ENCODE data around the gene RAE1. TPM values are rescaled to one million over a fixed set of nuclear protein-coding genes. Genes with fewer than 3 reads are reported as not detected.
A peak's percentile ranks its signal among the peaks of the same experiment; 100 is the strongest.

Gene RAE1
- total RNA-seq, 2 experiments from 2014 or later = 35.0 to 37.2 TPM

GRCh38 chr20:57384953-57385761, 34.1 kb downstream of the RAE1 start:
- H3K27me3 Mint-ChIP-seq (ENCODE audit: low read depth) = no peaks in the 10 kb centered on the region
- DNase-seq = no peak
- H3K9me3 Mint-ChIP-seq (ENCODE audit: insufficient read depth) = no peaks in the 10 kb centered on the region
- no peak for ATAC-seq
- ChIA-PET POLR2A (interaction anchor here (1.3 kb wide), 1 partner anchor 13 kb away, joined by 5 read pairs; no protein-coding TSS in a partner anchor), CTCF (interaction anchor here (0.7 to 1.7 kb wide), 3 partner anchors 13 to 113 kb away, joined by 3 to 5 read pairs (median 4); no protein-coding TSS in a partner anchor)
- peaks cover 2% of the 10 kb centered on the region for H3K36me3 Mint-ChIP-seq (ENCODE audit: low read depth)
- H3K4me1 Mint-ChIP-seq (ENCODE audit: low read depth) = peaks cover 32% of the 10 kb centered on the region
- H3K27ac Mint-ChIP-seq = no peak overlapping the region
- H3K4me3 Mint-ChIP-seq = no peak overlapping the region

- Mint-ChIP-seq H3K36me3 (ENCODE audit: low read depth) (peaks cover 2% of the 10 kb centered on the region), H3K4me1 (ENCODE audit: low read depth) (peaks cover 38% of the 10 kb centered on the region), H3K9me3 (ENCODE audit: insufficient read depth) (no peaks in the 10 kb centered on the region), H3K27ac (no peak overlapping the region), H3K4me3 (no peak overlapping the region), H3K27me3 (ENCODE audit: low read depth) (no peaks in the 10 kb centered on the region)
- DNase-seq (no peak), ATAC-seq (no peak)
- ChIA-PET POLR2A (interaction anchor here (1.3 kb wide), 1 partner anchor 12 kb away, joined by 5 read pairs; no protein-coding TSS in a partner anchor), CTCF (interaction anchor here (0.7 to 1.7 kb wide), 3 partner anchors 12 to 112 kb away, joined by 3 to 5 read pairs (median 4); no protein-coding TSS in a partner anchor)
These were observed 34.9 kb downstream of the RAE1 start for GRCh38 chr20:57385940-57386339.

DNA sequence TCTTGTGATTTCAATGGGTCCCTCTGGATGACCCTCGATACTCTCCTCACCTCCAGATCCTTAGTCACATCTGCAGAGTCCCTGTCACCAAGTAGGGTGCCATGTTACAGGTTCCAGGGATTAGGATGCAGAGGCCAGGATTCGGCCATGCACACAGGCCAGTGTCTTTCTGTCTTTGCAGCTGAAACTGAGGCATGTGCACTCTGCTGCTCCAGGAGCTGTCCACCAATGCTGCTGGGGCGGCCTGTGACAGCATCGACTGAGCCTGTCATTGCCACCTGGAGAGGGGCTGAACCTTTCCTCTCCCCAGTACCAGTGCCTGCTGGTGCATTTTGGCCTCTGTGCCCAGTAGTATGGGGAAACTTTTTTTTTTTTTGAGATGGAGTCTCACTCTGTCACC, 35.7 kb downstream of the RAE1 start:
- Mint-ChIP-seq H3K27ac (no peak overlapping the region), H3K4me1 (ENCODE audit: low read depth) (peaks cover 37% of the 10 kb centered on the region), H3K36me3 (ENCODE audit: low read depth) (peaks cover 2% of the 10 kb centered on the region), H3K9me3 (ENCODE audit: insufficient read depth) (no peaks in the 10 kb centered on the region), H3K4me3 (no peak overlapping the region), H3K27me3 (ENCODE audit: low read depth) (no peaks in the 10 kb centered on the region)
- POLR2A ChIA-PET = no interaction called here
- no peak for ATAC-seq
- no peak for DNase-seq
- CTCF ChIA-PET = interaction anchor here (0.9 to 1.5 kb wide), 2 partner anchors 14 to 111 kb away, joined by 3 to 4 read pairs; no protein-coding TSS in a partner anchor

DNA sequence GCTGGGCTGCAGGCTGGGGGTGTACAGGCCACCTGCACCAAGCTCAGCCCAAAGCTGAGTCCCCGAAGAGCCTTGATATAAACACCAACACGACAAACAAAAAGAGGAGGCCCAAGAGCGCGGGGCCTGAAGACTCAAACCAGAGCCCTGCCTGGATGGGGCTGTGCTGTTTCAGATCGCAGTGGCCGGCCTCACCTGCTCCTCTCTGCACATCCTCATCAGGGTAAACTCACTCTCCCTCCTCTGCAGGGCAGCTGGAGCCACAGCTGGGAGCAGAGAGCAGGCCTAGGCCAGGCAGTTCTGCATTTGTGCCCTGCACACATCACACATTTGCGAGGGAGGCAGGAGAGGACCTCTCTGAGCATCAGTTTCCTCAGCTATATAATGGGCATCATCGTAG, 36.4 kb downstream of the RAE1 start:
- no peak overlapping the region for H3K27ac Mint-ChIP-seq
- no peaks in the 10 kb centered on the region for H3K9me3 Mint-ChIP-seq (ENCODE audit: insufficient read depth)
- ChIA-PET POLR2A (no interaction called here), CTCF (interaction anchor here (0.9 to 1.5 kb wide), 3 partner anchors 13 to 111 kb away, joined by 3 to 4 read pairs (median 3); no protein-coding TSS in a partner anchor)
- ATAC-seq (no peak), DNase-seq (no peak)
- no peak overlapping the region for H3K4me3 Mint-ChIP-seq
- H3K4me1 Mint-ChIP-seq (ENCODE audit: low read depth) = peaks cover 30% of the 10 kb centered on the region
- no peaks in the 10 kb centered on the region for H3K27me3 Mint-ChIP-seq (ENCODE audit: low read depth)
- peaks cover 4% of the 10 kb centered on the region for H3K36me3 Mint-ChIP-seq (ENCODE audit: low read depth)

DNA sequence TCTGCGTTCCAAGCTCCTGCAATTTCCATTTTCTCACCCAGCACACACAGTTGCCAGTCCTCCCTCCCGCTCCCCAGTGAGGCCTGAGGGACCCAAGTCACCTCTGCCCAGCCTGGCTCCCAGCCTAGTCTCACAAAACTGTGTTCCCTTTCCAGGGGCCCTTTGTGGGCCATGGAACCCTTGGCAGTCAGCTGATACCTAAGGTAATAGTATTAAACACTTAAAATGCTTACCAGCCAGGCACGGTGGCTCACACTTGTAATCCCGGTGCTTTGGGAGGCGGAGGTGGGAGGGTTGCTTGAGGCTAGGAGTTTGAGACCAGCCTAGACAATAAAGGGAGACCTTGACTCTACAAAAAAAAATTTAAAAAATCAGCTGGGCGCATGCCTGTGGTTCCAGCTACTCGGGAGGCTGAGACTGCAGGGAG, 36.9 kb downstream of the RAE1 start:
- H3K36me3 Mint-ChIP-seq (ENCODE audit: low read depth) = peaks cover 7% of the 10 kb centered on the region
- peaks cover 28% of the 10 kb centered on the region for H3K4me1 Mint-ChIP-seq (ENCODE audit: low read depth)
- H3K9me3 Mint-ChIP-seq (ENCODE audit: insufficient read depth) = no peaks in the 10 kb centered on the region
- no peak overlapping the region for H3K4me3 Mint-ChIP-seq
- CTCF ChIA-PET = interaction anchor here (0.6 to 1.5 kb wide), 4 partner anchors 8 to 110 kb away, joined by 3 to 4 read pairs (median 3); no protein-coding TSS in a partner anchor
- ATAC-seq (no peak), DNase-seq (no peak)
- H3K27ac Mint-ChIP-seq = no peak overlapping the region
- H3K27me3 Mint-ChIP-seq (ENCODE audit: low read depth) = no peaks in the 10 kb centered on the region
- POLR2A ChIA-PET = no interaction called here

- ChIA-PET POLR2A (interaction anchor here (0.7 to 2.6 kb wide), 3 partner anchors 10 to 231 kb away, joined by 3 to 18 read pairs (median 8); partner anchors contain the start of gene ZBP1), CTCF (interaction anchor here (0.8 to 2.5 kb wide), 12 partner anchors 8 to 984 kb away, joined by 3 to 20 read pairs (median 5); no protein-coding TSS in a partner anchor)
- Mint-ChIP-seq H3K9me3 (ENCODE audit: insufficient read depth) (no peaks in the 10 kb centered on the region), H3K27ac (peak overlapping the region; percentile 90), H3K36me3 (ENCODE audit: low read depth) (peaks cover 19% of the 10 kb centered on the region), H3K4me3 (peak overlapping the region; percentile 79), H3K4me1 (ENCODE audit: low read depth) (peaks cover 34% of the 10 kb centered on the region), H3K27me3 (ENCODE audit: low read depth) (no peaks in the 10 kb centered on the region)
- ATAC-seq (no peak), DNase-seq (peak; percentile 60)
These were observed 38.1 kb downstream of the RAE1 start for GRCh38 chr20:57388953-57389694.

- ChIA-PET POLR2A (interaction anchor here (0.6 to 2.6 kb wide), 8 partner anchors 9 to 1261 kb away, joined by 3 to 18 read pairs (median 4); partner anchors contain the start of genes RAE1, STX16 and ZBP1), CTCF (interaction anchor here (0.8 to 2.5 kb wide), 12 partner anchors 9 to 985 kb away, joined by 3 to 20 read pairs (median 5); no protein-coding TSS in a partner anchor)
- no peaks in the 10 kb centered on the region for H3K27me3 Mint-ChIP-seq (ENCODE audit: low read depth)
- peak overlapping the region; percentile 90 for H3K27ac Mint-ChIP-seq
- peaks cover 26% of the 10 kb centered on the region for H3K36me3 Mint-ChIP-seq (ENCODE audit: low read depth)
- ATAC-seq = peak; percentile 9
- peak; percentile 68 for DNase-seq
- H3K4me1 Mint-ChIP-seq (ENCODE audit: low read depth) = peaks cover 41% of the 10 kb centered on the region
- H3K4me3 Mint-ChIP-seq = peak overlapping the region; percentile 79
- no peaks in the 10 kb centered on the region for H3K9me3 Mint-ChIP-seq (ENCODE audit: insufficient read depth)
These were observed 38.9 kb downstream of the RAE1 start for GRCh38 chr20:57389695-57390603.

- H3K4me3 Mint-ChIP-seq = peak within 1 kb of the TSS; percentile 93
- POLR2A ChIA-PET = interaction anchor here (0.6 to 2.6 kb wide), 9 partner anchors 8 to 1261 kb away, joined by 3 to 18 read pairs (median 3); partner anchors contain the start of genes RAE1, STX16 and ZBP1
- H3K27ac Mint-ChIP-seq = peak within 1 kb of the TSS; percentile 95
- H3K27me3 Mint-ChIP-seq (ENCODE audit: low read depth) = no peaks in the 10 kb centered on the region
- CTCF ChIA-PET = interaction anchor here (1.0 to 2.5 kb wide), 8 partner anchors 8 to 229 kb away, joined by 4 to 20 read pairs (median 8); no protein-coding TSS in a partner anchor
- peak; percentile 79 for DNase-seq
- H3K4me1 Mint-ChIP-seq (ENCODE audit: low read depth) = peaks cover 47% of the 10 kb centered on the region
- peaks cover 33% of the 10 kb centered on the region for H3K36me3 Mint-ChIP-seq (ENCODE audit: low read depth)
- peak; percentile 62 for ATAC-seq
- no peaks in the 10 kb centered on the region for H3K9me3 Mint-ChIP-seq (ENCODE audit: insufficient read depth)
These were observed 39.8 kb downstream of the RAE1 start, which contains the start of gene RBM38 for GRCh38 chr20:57390604-57391438. Gene RBM38 (plus strand): TSS chr20:57391396. CDS start chr20:57391582, 186 bp downstream.

- CTCF ChIA-PET = interaction anchor here (0.7 to 1.5 kb wide), 10 partner anchors 9 to 915 kb away, joined by 3 to 7 read pairs (median 3); no protein-coding TSS in a partner anchor
- no peaks in the 10 kb centered on the region for H3K9me3 Mint-ChIP-seq (ENCODE audit: insufficient read depth)
- ATAC-seq = peak; percentile 4
These were observed 40.6 kb downstream of the RAE1 start for GRCh38 chr20:57391439-57392301.

More at GRCh38 chr20:57391439-57392301, 40.6 kb downstream of the RAE1 start:
- H3K27me3 Mint-ChIP-seq (ENCODE audit: low read depth) = no peaks in the 10 kb centered on the region
- peak overlapping the region; percentile 95 for H3K27ac Mint-ChIP-seq
- peak overlapping the region; percentile 93 for H3K4me3 Mint-ChIP-seq
- H3K36me3 Mint-ChIP-seq (ENCODE audit: low read depth) = peaks cover 40% of the 10 kb centered on the region
- POLR2A ChIA-PET = interaction anchor here (0.7 to 2.6 kb wide), 21 partner anchors 7 to 1767 kb away, joined by 3 to 19 read pairs (median 4); partner anchors contain the start of genes RAE1, STX16 and ZBP1
- peak; percentile 39 for DNase-seq
- peaks cover 56% of the 10 kb centered on the region for H3K4me1 Mint-ChIP-seq (ENCODE audit: low read depth)
